Endothelial cell of hepatic sinusoid (primary cell): Measurements from ENCODE around the gene B4GALT5.
"Not testable (repeated sequence)": the region's sequence is repeated elsewhere in the genome, so short reads cannot be mapped to it uniquely, and the experiment has no call there.

Experiments used
- in situ Hi-C: cut with HindIII; loops from 2 replicates; pipeline ENCODE4 v1.10.0; 2017; ENCODE audit warnings: low sequenced_read_pairs

Gene B4GALT5

GRCh38 chr20:49681850-49682216 is 31.8 kb downstream of the B4GALT5 start:
- in situ Hi-C loops = no loop called here

- in situ Hi-C loops = no loop called here
These were observed 33.2 kb downstream of the B4GALT5 start for GRCh38 chr20:49680484-49680883.

GRCh38 chr20:49679634-49680033 is 34.0 kb downstream of the B4GALT5 start:
- in situ Hi-C loops = no loop called here

GRCh38 chr20:49677777-49678758 is 35.6 kb downstream of the B4GALT5 start:
- in situ Hi-C loops = no loop called here

GRCh38 chr20:49676581-49677291 is 36.9 kb downstream of the B4GALT5 start:
- in situ Hi-C loops = no loop called here

- in situ Hi-C loops = no loop called here
These were observed 38.1 kb downstream of the B4GALT5 start for GRCh38 chr20:49675368-49676151.

- in situ Hi-C loops = no loop called here
These were observed 39.0 kb downstream of the B4GALT5 start for GRCh38 chr20:49674383-49675352.

- in situ Hi-C loops = no loop called here
These were observed 41.5 kb downstream of the B4GALT5 start for GRCh38 chr20:49672096-49672664.

GRCh38 chr20:49671433-49671832 is 42.2 kb downstream of the B4GALT5 start:
- in situ Hi-C loops = no loop called here

- in situ Hi-C loops = no loop called here
These were observed 44.0 kb downstream of the B4GALT5 start for GRCh38 chr20:49669601-49670189.

GRCh38 chr20:49668878-49669195 is 44.8 kb downstream of the B4GALT5 start:
- in situ Hi-C loops = not testable (repeated sequence)

GRCh38 chr20:49668181-49668877 is 45.3 kb downstream of the B4GALT5 start:
- in situ Hi-C loops = no loop called here

- in situ Hi-C loops = no loop called here
These were observed 46.8 kb downstream of the B4GALT5 start for GRCh38 chr20:49666911-49667310.

GRCh38 chr20:49665796-49666195 is 47.9 kb downstream of the B4GALT5 start:
- in situ Hi-C loops = no loop called here

GRCh38 chr20:49664612-49665313 is 48.9 kb downstream of the B4GALT5 start:
- in situ Hi-C loops = loop anchor here (5.0 kb wide), 1 partner anchor 42 kb away; no protein-coding TSS in a partner anchor

- in situ Hi-C loops = loop anchor here (5.0 kb wide), 1 partner anchor 41 kb away; no protein-coding TSS in a partner anchor
These were observed 50.6 kb downstream of the B4GALT5 start for GRCh38 chr20:49663112-49663511.

- in situ Hi-C loops = loop anchor here (5.0 kb wide), 1 partner anchor 39 kb away; no protein-coding TSS in a partner anchor
These were observed 51.9 kb downstream of the B4GALT5 start for GRCh38 chr20:49661560-49662329.
